Measurements from ENCODE around the gene ELMO1.

ELMO1 gene

DNA sequence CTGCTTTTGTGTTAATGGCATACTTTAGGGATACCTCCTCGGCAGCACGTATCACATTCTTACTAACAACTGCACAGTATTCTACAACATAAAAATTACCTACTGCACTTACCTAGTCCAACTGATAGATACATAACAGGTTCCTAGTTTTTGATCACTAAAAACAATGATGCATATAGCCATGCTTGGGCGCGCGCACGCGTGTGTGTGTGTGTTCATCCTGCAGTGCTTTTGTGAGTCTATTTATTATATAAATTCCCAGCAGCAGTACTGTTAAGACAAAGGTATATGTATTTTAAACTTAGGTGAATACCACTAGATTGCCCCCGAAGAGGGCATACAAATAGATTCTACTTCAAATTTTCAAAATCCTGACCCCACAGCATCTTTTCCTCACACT is 181.4 kb downstream of the ELMO1 start:
- DNase-seq (ENCODE audit: low spot score) = no peak

DNA sequence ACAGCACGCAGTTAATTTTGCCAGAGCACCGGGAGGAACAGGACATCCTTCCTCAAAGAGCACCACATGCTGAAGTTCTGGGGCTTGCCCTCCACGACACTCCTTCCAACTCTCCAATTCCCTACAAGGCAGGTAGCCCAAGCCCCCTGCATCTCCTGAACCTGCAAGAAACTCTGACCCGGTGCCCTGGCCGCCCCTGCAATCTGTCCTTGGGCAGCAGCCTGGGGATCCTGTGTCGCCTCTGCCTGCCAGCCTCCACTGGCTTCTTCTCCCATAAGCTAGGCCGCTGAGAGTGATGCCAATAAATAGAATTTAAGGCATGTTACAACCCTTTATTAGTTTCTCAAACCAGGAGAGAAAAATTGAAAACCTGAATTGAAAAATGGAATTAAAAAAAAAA is 182.8 kb downstream of the ELMO1 start:
- no peak for DNase-seq (ENCODE audit: low spot score)

DNA sequence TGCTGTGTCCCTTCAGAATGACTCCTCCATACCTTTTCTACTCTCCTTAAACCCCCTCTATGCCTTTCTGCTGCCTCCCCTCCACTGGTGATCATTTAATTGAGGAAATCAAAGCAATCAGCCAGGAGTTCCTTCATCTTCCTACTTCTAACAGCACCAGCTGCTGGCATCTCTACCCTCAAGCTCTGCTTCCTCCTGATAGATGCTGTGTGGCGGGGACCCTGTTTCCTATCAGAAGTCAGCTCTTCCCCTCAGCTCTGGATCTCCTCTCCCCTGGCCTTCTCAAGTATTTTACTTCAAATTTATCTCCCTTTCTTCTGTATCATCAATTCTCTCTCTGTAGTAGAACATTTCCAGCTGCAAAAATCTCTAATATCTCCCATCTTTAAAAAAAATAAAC is 183.7 kb downstream of the ELMO1 start:
- DNase-seq (ENCODE audit: low spot score) = no peak

DNA sequence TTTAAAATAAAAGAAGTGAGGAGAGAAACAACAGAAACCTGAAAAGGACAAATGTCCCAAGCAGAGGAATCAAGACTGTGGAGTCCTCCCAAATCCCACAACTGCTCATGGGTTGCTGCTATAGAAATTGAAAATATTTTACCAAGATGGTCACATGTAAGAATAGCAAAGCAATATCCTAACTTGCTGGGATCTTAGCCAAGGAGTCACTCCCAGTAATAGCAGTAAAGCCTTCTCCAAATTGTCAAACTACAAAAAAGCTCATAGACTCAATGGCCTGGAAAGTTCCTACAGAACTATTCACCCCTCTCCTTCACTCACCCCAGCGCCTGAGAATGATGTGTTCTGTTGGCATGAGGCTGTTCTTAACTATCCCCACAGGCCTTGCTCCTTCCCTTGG is 186.5 kb downstream of the ELMO1 start:
- DNase-seq (ENCODE audit: low spot score) = no peak

DNA sequence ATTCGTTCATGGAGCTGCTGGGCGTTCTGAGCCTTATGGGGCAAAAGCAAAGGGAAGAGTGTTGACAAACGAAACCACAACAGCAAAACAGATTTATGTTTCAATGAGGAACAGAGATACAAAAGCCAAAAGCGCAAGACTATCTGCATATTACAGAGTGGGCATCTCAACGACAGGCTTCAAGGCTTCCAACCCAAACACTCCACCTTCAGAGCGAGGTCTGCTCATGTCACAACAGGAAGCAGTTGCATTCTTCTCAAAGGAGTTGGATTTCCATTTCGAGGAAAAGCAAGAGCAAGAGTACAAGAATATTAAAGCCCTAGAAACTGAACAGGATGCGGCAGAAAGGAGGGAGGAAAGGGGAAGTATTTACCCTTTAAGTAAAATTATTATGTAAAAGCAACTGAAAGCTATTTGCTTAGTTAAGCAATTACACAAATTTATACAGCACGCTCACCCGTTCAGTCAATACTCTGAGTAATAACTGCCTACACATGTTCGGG is 189.3 kb downstream of the ELMO1 start:
- DNase-seq (ENCODE audit: low spot score) = no peak

DNA sequence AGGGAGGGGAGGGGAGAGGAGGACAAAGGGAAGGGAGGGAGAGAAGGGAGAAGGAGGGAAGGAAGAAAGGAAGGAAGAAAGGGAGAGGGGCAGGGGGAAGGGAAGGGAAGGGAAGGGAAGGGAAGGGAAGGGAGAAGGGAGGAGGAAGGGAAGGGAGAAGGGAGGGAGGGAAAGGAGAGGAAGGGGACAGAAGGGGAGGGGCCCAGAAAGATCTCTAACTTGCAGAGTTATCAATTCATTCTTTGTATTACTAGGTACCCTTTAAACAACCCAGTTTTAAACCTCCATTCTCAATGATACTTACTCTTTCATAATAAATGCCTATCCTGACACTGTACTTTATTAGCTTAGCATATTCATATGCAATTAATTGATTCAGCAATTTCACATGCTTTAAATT is 192.0 kb downstream of the ELMO1 start:
- DNase-seq (ENCODE audit: low spot score) = no peak

DNA sequence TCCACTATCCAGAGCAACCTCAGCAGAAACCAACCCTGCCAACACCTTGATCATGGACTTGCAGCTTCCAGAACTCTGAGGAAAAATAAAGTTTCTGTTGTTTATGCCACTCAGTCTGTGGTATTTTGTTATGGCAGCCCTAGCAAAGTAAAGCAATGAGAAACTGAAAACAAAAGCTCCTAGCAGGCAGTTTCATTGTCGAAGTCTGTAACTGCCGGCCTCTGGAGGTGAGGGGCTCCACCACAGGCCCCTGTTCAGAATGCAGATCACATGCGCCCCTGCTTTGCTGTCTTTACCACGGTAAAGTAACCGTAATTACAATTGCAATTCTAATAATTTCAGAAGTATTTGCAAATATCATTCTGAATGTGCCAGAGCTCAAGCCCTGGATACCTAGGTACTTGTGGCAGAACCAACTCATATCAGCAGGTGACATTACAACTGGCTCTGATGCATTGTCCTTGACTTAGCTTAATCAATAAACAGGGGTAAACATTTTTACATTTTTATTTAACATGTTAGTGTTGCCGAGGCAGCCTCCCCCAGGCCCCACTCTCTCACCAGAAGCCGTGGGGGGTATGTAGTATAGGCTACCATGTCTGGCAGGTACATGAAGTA is 193.2 kb downstream of the ELMO1 start:
- DNase-seq (ENCODE audit: low spot score) = no peak

DNA sequence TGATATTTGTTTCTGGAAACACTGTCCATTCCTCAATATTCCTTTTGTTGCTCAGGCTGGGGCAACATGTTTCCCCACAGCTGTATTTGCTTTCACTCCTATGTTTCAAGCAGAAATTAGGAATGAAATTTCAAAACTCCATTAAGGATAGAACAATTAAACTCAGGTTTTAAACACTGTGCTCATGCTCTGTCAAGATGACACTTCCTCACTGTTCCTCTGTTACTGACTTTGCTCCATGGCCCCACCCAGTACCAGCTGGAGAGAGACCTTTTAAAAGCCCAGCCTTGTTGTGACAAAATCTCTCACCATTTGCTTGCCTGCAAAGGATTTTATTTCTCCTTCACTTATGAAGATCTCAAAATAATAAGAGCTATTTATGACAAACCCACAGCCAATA is 197.4 kb downstream of the ELMO1 start:
- DNase-seq (ENCODE audit: low spot score) = no peak

DNA sequence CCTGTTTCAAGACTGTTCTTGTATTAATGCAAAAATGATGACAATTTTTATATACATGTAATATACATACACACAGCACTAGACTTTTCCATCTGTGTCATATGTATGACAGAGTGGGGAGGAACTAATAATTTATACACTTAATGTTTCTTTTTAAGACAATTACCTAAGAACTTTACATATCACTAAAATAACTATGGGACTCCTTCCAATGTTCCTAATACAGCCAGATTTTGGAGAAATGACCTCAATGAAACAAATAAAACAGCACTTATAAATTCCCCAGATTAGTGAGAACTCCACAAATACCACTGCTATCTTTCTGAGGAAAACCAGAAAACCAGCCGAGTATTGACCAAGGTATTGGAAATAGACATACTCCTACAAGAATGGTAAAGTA is 199.4 kb downstream of the ELMO1 start:
- DNase-seq (ENCODE audit: low spot score) = no peak

DNA sequence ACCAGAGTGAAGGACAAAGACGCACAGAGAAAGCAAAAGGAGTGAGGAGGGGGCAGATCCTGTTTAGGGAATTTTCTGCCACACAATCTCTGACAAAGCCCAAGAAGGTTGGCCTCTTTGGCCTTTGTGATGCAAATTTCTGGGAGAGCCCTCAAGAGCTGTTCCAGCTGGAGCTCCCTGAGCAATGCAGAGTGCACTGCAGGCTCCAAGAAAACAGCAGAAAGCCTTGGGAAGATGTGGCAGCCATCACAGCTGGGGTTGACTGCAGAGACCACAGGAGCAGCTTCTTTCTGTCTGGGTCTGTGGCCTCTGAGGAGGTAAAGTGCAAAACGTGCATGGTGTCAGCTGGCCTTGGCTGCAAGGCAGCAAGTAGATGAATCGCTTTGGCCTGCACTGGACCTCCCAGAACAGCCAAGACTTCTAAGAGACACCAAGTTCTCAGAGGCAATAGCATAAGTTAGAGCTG is 200.2 kb downstream of the ELMO1 start:
- peak; percentile 81 for DNase-seq (ENCODE audit: low spot score)

DNA sequence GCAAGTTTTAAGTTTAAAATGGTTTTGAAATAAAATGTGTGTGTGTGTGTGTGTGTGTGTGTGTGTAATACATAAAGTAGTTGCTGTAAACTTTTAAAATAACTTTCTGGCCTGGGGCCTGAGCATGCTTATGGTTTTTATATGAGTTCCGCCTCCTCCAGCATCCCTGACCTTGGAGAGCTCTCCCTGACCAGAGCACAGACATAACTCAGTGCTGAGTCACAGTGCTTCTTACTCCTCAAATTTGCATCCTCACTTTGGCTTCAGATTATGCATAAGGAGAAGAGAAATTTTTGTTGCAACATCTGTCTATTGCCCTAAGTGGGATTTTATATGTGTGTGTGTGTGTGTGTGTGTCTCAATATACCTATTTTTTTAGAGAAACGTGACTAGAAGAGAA is 200.8 kb downstream of the ELMO1 start:
- DNase-seq (ENCODE audit: low spot score) = no peak

DNA sequence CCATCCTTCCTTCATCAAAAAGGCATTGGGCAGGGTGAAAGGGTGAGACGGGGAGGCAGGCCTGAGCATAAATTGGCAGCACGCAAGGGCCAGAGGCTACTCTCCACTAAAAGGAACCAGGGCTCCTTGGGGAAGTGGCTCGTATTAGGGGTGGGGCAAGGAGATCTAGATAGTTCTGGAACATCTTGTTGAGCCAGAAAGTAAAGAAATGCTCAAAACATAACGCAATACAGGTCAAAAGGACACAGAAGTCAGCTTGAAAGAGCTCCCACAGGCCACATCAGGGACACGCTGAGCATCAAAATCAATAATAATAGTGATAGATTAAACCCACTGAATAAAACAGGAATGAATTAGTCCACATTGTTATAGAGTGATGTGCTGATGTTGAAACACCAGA is 203.1 kb downstream of the ELMO1 start:
- no peak for DNase-seq (ENCODE audit: low spot score)

DNA sequence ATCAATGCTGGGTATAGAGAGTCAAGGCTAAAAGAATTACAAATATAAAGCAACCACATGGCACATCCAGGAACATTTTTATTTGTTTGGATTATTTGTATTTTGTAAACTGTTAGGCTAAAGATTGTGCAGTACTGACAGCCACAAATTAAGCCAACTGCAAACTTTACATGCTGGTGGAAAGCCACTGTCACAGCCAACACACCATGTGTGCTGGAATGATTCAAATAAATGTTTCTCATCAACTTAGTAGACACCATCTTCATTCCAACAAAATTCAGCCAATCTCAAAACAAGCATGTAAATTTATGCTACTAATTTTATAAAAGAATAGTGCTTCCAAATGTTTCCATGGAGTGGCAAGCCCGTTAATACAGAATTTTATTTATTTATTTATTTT is 211.8 kb downstream of the ELMO1 start:
- DNase-seq (ENCODE audit: low spot score) = no peak

DNA sequence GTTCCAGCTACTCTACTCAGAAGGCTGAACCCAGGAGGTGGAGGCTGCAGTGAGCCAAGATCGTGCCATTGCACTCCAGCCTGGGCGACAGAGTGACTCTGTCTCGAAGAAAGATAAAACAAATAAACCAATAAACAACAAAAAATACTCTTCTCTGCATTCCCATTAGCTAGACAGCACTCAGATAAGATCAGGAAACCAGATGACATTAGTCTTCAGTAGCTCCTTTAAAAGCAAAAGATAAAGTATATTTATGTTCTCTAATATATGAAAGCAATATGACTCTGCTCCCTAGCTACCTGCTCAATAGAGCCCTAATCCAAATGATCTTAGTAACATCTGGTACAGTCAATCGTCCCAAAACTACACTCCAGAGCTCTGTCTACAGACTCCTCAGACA is 212.9 kb downstream of the ELMO1 start:
- DNase-seq (ENCODE audit: low spot score) = no peak

DNA sequence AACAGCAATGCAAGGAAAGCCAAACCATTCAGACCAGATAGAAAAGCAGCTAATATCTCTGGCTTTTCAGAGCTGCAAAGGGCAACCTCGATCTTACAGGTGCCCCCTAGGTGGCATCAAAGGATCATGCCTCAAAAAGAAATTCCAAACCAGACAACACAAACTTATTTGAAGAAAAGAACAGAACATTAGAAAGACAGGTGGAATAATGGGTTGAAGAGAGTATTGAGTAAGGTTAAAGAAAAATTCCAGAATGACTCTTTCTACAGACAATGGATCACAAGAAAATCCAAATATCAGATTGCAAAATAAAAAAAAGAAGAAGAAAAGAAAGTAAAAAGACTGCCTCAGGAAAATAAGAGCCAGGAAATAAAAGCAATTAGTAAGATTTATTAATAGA is 213.7 kb downstream of the ELMO1 start:
- DNase-seq (ENCODE audit: low spot score) = no peak

DNA sequence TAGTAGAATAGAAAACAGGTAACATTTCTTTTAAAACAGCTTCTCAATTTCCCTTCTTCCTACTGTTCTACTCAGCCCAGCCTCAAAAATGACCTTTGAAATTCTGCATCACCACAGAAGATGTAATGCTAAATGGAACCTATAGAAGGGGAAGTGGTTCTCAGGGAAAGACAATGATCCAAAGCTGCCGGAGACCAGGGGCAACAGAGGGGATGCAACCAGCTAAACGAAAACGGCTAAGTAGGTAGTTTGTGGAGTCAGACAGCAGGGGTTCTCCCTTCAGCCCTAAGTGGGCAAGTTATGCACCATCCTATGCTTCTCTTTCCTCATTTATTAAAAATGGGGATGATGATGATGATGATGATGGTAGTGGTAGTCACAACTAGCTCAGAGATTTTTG is 214.3 kb downstream of the ELMO1 start:
- DNase-seq (ENCODE audit: low spot score) = no peak

DNA sequence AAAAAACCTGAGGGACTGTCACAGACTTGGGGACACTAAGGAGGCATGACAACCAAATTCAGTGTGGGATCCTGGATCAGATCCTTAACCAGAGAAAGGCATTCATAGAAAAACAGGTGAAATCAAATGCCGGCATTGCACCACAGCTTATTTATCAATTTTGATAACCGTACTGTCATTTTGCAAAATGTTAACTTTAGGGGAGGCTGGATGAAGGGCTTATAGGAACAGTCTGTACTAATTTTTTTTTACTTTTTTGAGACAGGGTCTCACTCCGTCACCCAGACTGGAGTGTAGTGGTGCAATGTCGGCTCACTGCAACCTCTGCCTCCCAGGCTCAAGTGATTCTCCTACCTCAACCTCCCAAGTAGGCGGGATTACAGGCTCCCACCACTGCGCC is 217.1 kb downstream of the ELMO1 start:
- no peak for DNase-seq (ENCODE audit: low spot score)

DNA sequence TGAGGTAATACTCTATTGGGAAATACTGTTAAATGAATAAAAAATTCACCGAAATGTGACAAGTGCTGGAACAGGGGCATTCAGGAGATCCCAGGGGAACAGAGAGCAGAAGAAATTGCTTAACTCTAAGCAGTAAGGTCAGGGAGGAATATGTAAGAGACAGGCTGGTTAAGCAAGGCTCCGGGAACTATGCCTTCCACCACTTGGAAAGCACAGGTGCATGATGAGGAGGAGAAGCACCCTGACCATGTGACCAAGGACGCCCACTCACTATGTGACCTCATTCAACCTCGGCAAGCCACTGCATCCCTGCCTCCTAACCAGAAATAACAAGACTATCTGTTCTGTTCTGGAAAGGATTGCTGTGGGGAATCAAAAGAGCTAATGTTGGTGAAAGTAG is 218.4 kb downstream of the ELMO1 start:
- DNase-seq (ENCODE audit: low spot score) = no peak

DNA sequence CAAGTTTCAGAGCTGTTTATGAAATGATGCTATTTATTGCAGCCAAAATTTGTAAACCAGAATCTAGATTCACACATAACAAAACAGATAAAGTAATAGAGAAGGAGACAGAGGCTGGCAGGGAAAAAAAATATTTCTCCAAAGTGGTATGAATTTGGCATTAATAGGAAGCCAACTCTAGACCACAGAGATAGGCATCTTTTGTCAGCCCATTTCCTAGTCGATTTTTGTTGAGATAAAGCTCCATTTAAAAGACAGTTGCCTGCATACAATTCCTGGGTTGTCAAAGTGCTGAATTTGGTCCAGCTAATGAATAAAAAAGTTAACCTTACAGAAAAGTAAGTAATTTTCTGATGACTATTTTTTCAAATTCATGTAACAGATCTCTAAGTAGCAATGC is 219.3 kb downstream of the ELMO1 start:
- no peak for DNase-seq (ENCODE audit: low spot score)

DNA sequence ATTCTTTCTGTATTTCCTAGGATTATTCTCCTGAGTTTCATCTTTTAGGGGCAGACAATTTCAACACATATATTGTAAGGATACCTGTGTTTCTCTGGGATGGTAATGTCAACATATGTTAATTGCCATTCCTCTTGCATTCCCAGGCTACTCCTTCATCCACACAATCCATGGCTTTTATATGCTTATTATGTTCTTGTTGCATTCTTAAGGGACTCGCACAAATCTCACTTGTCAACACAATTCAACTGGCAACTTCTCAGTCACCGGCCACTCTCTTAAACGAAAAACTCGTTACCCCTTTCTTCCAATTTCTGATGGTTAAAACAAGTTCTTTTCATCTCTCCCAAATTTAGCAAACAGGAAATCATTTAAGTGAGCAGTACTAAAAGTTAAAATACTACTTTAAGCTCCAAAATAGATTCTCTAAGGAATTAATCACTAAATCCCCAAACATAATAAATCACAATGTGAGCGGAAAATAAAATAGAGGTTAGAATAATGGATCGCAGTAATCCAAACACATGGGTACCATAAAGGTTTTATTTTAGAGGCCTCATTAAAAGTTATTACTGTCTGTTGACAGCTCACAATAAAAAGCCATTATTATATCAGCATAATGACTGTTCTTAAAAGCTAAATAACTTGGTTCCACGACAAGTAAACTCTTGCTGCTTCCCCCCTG is 223.2 kb downstream of the ELMO1 start:
- no peak for DNase-seq (ENCODE audit: low spot score)

DNA sequence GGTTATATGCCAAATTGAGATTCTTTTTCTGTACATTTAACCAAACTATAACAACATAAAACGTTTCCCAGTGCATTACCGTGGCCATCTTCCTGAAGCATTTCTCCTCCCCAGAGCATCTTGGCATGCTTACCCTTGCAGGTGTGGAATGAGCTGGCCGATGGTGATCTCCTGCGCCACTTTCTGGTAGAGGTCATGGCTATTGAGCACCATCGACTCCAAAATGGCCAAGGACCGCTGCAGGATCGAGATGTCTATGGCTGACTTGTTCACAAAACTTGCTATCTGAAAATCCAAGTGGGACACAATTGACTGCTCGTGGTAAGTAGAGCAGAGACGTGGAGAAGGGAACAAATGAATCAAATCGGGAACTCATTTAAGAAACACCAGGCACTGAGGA is 223.9 kb downstream of the ELMO1 start:
- DNase-seq (ENCODE audit: low spot score) = no peak

DNA sequence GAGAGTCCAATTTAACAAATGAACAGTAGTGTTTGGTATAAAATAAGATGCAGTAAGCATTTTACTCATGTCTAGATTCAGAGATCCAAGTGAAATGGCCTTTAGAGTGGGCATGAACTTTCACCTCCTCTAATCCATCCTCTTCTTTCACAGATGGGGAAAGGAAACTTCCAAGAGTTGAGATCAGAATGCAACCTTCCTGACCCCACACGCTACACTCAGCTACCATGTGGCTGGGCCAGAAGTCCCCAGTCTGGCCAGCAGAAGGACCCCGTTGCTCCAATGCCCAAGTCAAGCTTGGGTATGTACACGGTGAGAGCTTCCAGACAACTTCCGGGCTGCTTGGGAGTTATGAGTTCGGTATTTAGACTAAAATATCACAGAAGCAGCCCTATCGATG is 228.0 kb downstream of the ELMO1 start:
- no peak for DNase-seq (ENCODE audit: low spot score)

DNA sequence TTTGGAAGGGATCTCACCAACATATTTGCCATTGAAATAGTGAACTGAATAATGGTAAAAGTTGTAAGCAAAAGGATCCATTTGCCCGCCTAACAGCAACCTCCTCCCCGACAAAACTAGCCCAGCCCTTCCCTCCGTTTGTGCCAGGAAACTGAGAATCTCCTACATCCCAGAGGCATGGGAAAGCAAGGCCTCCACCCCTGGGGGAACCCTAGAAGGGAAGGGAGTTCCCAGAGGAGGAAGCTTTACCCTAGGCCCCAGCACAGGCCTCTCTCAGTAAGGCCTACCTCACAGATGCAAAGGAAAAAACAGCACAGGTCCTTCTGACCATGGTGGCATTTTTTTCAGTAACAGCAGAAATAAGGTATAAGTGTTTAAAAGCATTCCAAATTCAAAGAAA is 229.7 kb downstream of the ELMO1 start:
- DNase-seq (ENCODE audit: low spot score) = no peak

DNA sequence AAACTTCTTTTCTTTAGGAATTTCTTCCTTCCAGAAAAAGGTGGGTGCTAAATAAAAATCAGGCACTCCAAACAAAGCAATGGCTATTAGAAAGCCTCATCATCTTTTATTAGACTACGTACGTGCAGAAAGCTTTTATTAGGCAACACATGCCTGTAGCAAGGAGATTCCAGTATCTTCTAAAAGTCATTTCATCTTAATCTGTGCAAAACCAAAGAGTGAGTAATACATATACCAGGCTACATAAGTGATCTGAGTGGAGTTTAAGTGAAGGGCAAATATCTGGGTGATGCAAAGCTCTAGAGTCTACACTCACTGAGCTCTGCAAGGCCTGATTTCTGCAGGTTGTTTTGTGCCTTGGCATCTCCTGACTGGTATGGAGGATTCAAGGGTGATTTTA is 231.7 kb downstream of the ELMO1 start:
- DNase-seq (ENCODE audit: low spot score) = no peak
